Stimulated activated naive CD8-positive, alpha-beta T cell treated with anti-CD3 and anti-CD28 coated beads, Interleukin-15, Interleukin-2, amounts not matched to agents 100 ng/mL and 50 ng/mL, for 24 hours (primary cell): ENCODE results near the gene IL1RAPL1.

Experiments used
- H3K27ac Mint-ChIP-seq: one replicate; pipeline ENCODE4 v1.8.0; 2021; ENCODE audit warnings: mild to moderate bottlenecking, mixed read lengths
- H3K27me3 Mint-ChIP-seq: one replicate; pipeline ENCODE4 v1.8.0; 2021; ENCODE audit warnings: mixed read lengths
- H3K36me3 Mint-ChIP-seq: one replicate; pipeline ENCODE4 v1.8.0; 2021; ENCODE audit warnings: low read depth, mixed read lengths
- H3K4me1 Mint-ChIP-seq: one replicate; pipeline ENCODE4 v1.8.0; 2021; ENCODE audit warnings: low read depth, mixed read lengths
- H3K4me3 Mint-ChIP-seq: one replicate; pipeline ENCODE4 v1.8.0; 2021; ENCODE audit warnings: mild to moderate bottlenecking, mixed read lengths
- H3K9me3 Mint-ChIP-seq: one replicate; pipeline ENCODE4 v1.8.0; 2021; ENCODE audit warnings: mixed read lengths

IL1RAPL1 gene

DNA sequence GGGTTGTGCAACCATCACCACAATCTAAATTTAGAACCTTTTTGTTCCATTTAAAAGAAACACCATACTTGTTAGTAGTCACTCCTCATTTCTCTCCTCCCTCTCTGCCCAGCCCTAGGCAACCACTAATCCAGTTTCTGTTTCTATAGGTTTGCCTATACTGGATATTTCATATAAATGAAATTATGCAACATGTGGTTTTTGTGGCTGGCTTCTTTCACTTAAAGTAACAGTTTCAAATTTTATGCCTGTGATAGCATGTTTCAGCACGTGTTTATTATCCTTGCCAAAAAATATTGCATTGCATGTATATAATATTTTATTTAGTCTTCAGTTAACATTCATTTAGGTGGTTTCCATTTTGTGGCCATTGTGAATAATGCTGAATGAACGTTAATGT lies 437.6 kb downstream of the IL1RAPL1 start:
- no peaks in the 10 kb centered on the region for H3K4me1 Mint-ChIP-seq
- H3K9me3 Mint-ChIP-seq = peaks cover 3% of the 10 kb centered on the region
- H3K27me3 Mint-ChIP-seq = no peaks in the 10 kb centered on the region
- H3K36me3 Mint-ChIP-seq = no peaks in the 10 kb centered on the region
- no peak overlapping the region for H3K27ac Mint-ChIP-seq
- H3K4me3 Mint-ChIP-seq = no peak overlapping the region

DNA sequence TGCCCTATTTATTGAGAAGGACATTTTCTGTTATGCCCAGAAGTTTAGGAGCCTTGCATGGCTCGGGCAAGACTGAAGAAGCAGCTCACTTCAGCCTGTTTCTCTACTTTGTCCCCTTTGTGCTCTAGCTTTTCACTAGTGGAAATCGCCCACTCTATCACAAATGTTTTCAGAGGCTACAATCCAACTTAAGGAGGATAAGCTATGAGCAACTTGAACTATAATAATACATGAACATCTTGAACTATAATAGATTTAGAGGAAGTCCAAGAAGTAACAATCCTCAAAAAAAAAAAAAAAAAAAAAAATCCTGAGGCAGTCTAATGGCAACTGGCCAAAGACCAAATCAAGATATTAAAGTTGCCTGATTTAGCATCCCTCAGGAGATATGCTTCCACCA lies 452.3 kb downstream of the IL1RAPL1 start:
- H3K4me3 Mint-ChIP-seq = no peak overlapping the region
- H3K27ac Mint-ChIP-seq = no peak overlapping the region
- no peaks in the 10 kb centered on the region for H3K9me3 Mint-ChIP-seq
- no peaks in the 10 kb centered on the region for H3K4me1 Mint-ChIP-seq
- no peaks in the 10 kb centered on the region for H3K36me3 Mint-ChIP-seq
- no peaks in the 10 kb centered on the region for H3K27me3 Mint-ChIP-seq

DNA sequence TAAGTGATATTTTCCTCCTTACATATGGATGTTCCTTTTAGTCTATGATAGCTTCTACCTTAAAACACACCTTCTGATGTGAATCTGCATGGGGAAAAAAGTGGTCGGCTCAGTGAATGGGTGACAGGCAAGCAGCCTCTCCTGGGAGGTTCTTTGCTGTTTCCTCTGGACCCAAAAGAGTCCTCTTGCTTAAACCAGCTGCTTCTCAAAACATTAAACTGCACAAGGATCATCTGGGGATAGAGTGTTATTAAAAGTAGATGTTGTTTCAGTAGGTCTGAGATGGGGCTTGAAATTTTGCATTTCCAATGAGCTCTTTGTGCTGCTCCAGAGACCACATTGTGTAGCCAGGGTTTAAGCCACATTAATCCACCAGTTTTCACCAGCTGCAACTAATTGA lies 452.9 kb downstream of the IL1RAPL1 start:
- no peak overlapping the region for H3K4me3 Mint-ChIP-seq
- H3K27me3 Mint-ChIP-seq = no peaks in the 10 kb centered on the region
- no peaks in the 10 kb centered on the region for H3K36me3 Mint-ChIP-seq
- no peak overlapping the region for H3K27ac Mint-ChIP-seq
- no peaks in the 10 kb centered on the region for H3K9me3 Mint-ChIP-seq
- H3K4me1 Mint-ChIP-seq = no peaks in the 10 kb centered on the region

DNA sequence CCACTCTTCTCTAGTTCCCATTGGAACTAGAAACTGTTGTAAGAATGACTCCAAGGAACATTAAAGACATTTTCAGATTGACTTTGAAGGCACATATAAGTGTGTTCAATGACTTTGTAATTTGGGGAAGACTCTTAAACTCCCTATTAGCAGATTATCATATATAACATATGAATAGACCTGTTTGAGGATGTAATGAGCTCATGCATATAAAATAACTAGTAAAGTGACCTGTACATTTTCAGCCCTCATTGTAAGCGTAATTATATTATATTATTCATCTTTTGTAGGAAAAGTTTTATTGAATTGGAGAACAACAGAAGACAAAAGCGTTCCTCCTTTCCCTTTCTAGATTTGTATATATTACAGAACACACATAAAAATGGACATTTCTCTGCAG lies 455.1 kb downstream of the IL1RAPL1 start:
- Mint-ChIP-seq H3K27ac (no peak overlapping the region), H3K4me3 (no peak overlapping the region), H3K9me3 (no peaks in the 10 kb centered on the region), H3K36me3 (no peaks in the 10 kb centered on the region), H3K4me1 (no peaks in the 10 kb centered on the region), H3K27me3 (no peaks in the 10 kb centered on the region)

DNA sequence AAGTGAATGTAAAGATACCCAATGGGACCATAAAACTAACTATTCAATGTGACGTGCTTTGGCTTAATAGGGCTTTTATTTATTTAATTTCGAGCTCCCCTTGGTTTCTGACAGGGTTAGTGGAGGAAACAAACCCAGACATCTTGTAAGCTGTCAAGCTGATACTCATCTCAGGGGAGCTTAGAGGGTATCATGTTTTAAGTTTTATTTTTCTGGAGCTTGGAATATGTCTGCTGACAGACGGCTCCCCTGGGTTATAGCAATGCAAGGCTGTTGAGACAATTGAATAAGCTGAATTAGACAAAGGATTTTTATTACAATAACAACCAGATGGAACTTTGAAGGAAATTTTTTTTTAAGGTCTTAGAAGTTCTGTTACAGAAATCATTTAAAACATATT lies 456.5 kb downstream of the IL1RAPL1 start:
- Mint-ChIP-seq H3K27me3 (no peaks in the 10 kb centered on the region), H3K36me3 (no peaks in the 10 kb centered on the region), H3K4me3 (no peak overlapping the region), H3K9me3 (no peaks in the 10 kb centered on the region), H3K4me1 (no peaks in the 10 kb centered on the region), H3K27ac (no peak overlapping the region)

DNA sequence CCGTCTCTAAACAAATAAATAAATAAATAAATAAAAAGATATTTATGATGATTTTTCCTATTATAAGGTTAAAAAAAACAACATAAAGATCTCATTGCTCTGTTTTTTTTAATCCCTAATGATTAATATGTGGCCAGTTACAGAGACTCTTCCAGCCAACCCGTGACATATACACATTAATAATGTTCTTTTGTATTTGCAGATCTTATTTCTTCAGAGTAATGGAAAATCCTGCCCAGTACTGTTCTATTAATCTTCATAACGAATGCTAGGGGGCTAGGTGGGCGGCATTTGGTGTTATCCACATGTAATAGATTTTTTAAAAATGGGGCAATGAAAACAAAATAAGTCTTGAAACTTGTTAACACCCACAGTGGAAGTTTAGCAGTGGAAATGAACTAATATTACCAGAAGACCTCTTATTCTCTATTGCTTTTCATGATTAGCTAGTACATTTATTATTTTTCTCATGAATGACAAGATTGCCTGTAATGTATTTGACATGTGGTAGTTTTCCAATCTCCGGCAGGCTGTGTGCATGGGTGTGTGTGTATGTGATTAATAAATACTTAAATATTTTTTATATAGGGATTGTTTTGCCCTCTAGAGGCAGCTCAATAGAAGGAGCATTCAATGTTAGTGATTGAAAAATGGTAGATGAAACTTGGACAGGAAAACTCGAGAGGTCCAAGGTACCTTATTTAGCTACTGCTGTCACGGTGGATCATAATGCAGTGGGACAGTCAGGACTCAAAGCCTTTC lies 457.4 kb downstream of the IL1RAPL1 start:
- Mint-ChIP-seq H3K4me1 (no peaks in the 10 kb centered on the region), H3K27ac (no peak overlapping the region), H3K36me3 (no peaks in the 10 kb centered on the region), H3K27me3 (no peaks in the 10 kb centered on the region), H3K4me3 (no peak overlapping the region), H3K9me3 (no peaks in the 10 kb centered on the region)

DNA sequence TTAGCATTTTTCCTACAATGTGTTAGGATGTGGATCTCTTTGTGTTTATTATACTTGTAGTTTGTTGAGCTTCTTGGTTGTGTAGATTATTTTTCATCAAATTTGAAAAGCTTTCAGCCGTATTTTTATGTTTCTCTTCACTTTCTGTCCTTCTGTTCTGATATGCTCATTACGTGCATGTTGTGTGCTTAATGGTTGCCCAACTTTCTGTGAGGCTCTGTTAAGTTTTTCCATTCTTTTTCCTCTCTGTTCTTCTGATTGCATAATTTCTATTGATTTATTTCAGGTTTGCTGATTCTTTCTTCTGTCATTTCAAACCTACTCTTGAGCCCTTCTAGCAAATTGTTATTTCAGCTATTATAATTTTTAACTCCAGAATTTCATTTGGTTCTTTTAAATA lies 478.2 kb downstream of the IL1RAPL1 start:
- H3K9me3 Mint-ChIP-seq = peaks cover 4% of the 10 kb centered on the region
- no peaks in the 10 kb centered on the region for H3K4me1 Mint-ChIP-seq
- no peaks in the 10 kb centered on the region for H3K36me3 Mint-ChIP-seq
- no peaks in the 10 kb centered on the region for H3K27me3 Mint-ChIP-seq
- no peak overlapping the region for H3K4me3 Mint-ChIP-seq
- no peak overlapping the region for H3K27ac Mint-ChIP-seq

DNA sequence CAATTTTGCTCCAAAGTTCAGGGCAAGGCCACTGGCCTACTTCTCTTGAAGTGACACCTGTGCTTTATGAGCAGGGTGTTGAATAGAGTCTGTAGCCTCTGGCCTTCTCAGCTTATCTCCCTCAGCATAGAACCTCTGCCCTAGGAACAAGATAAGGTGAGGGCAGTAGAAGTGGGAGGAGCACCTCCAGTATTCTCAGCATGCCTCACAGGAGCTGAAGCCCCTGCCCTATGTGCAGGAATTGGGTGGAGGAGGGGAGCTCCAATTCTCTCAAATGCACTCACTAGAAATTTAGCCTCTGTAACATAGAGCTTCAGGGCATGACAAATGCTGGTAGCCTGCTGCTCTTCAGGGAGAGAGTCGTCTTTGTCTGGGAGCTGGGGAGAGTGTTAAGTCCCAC lies 479.3 kb downstream of the IL1RAPL1 start:
- no peaks in the 10 kb centered on the region for H3K4me1 Mint-ChIP-seq
- peaks cover 4% of the 10 kb centered on the region for H3K9me3 Mint-ChIP-seq
- H3K27ac Mint-ChIP-seq = no peak overlapping the region
- H3K36me3 Mint-ChIP-seq = no peaks in the 10 kb centered on the region
- H3K4me3 Mint-ChIP-seq = no peak overlapping the region
- no peaks in the 10 kb centered on the region for H3K27me3 Mint-ChIP-seq

DNA sequence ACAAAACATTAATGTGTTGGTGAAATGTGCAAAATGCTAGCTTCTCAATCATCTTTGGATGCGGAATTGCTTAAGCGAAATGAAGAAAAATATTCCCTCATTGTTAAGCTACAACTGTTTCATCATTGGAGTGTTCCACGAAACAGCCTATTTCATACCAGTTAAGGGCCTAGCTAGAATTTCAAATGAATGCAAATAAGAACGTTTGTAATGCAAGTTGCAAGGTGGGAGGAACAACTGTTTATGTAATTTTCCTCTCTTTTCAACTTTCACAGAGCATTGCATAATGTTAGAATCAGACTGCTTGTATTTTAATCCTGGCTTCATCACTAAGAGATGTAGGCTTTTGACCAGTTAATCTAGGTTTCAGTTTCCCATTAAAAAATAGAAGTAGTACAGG lies 480.1 kb downstream of the IL1RAPL1 start:
- H3K27me3 Mint-ChIP-seq = no peaks in the 10 kb centered on the region
- no peaks in the 10 kb centered on the region for H3K4me1 Mint-ChIP-seq
- H3K4me3 Mint-ChIP-seq = no peak overlapping the region
- H3K27ac Mint-ChIP-seq = no peak overlapping the region
- no peaks in the 10 kb centered on the region for H3K36me3 Mint-ChIP-seq
- peaks cover 4% of the 10 kb centered on the region for H3K9me3 Mint-ChIP-seq

DNA sequence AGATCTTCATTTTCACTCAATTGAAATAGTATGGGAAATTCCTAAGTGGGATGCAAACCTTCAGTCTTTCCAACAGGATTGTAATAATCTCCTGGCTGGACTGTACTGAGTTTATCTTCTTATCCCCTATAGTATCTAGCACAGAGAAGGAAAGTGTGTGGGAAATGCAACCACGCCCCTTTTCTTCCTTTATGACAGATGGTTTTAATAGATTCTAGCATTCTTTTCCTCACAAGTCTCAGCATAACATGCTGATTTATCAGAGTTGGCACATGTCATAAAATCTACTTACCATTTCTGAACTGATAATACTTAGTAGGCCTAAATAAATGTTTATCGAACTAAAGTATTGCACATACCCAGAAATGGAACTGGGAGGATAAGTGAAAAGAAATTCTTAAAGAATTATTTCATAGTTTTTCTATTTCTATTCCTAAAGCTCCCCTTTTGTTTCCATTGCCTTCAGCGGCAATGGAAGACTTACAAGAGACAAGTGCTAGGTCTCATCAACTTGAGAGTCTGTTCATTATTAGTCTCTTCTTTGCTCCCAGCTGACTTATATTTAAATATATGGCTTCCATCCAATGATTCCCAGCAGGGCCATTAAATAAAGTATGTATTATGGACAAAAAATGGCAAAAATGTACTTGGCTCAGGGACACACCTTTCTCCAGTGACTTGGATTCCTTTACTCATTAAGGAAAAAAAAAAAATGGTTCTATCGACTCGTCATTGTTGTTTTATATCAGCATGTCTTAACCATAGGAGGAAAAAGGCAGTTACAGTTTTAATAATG lies 484.5 kb downstream of the IL1RAPL1 start:
- Mint-ChIP-seq H3K4me1 (no peaks in the 10 kb centered on the region), H3K9me3 (peaks cover 9% of the 10 kb centered on the region), H3K27me3 (no peaks in the 10 kb centered on the region), H3K36me3 (no peaks in the 10 kb centered on the region), H3K4me3 (no peak overlapping the region), H3K27ac (no peak overlapping the region)

DNA sequence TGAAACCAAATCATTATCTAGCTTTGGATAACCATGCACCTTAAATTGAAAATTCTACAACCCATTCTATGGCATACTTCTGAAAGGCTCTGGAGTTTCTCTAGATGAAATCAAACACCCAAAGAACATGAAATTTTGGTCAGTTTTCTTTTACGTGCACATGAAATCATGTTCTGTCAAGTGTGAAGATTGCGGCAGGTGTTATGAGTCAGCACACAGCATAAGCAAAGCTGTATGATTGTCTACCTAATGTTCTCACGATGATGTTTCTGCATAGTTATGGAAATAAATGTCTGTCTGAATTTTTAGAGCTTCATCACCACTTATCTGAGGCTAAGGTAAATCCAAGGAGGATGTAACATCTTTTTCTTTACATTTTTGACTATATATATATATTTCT lies 495.3 kb downstream of the IL1RAPL1 start:
- H3K27ac Mint-ChIP-seq = no peak overlapping the region
- no peaks in the 10 kb centered on the region for H3K27me3 Mint-ChIP-seq
- H3K4me1 Mint-ChIP-seq = no peaks in the 10 kb centered on the region
- no peak overlapping the region for H3K4me3 Mint-ChIP-seq
- H3K9me3 Mint-ChIP-seq = peaks cover 4% of the 10 kb centered on the region
- H3K36me3 Mint-ChIP-seq = no peaks in the 10 kb centered on the region

DNA sequence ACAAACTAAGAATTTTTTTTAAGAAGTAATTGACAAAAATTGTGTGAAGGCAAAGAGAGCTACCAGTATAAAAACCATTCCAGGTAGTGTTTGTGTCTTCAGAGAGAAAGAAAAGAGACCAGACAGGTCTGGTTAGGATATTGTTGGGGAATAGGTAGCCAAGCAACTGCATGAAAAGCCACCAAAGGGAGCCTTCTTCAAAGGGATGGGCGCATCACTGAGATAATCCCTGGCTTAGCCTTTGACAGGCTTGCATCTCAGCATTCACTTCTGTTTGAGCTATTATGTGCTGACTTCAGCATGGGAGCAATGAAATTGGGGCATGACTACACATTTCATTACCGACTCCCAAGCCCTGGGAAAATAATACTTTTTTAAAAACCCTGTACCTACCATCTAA lies 496.6 kb downstream of the IL1RAPL1 start:
- Mint-ChIP-seq H3K9me3 (peaks cover 4% of the 10 kb centered on the region), H3K27me3 (no peaks in the 10 kb centered on the region), H3K27ac (no peak overlapping the region), H3K4me3 (no peak overlapping the region), H3K4me1 (no peaks in the 10 kb centered on the region), H3K36me3 (no peaks in the 10 kb centered on the region)

DNA sequence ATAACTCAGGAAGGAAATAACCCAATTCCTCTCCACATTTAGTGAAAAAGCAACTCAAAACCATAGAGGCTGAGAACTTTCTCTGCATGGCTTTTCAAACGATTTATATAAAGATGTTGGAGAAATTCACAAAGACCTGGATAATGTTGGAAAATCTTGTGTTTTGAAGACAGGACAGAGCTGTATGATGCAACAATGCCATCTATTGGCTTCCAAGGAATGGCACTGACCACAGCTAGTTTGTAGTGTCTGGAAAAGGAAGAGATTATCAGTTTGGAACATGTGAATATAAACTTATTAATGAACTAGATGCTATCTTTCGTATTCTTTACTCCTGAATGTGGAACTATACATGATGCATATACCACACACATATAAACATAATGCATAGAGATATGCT lies 503.6 kb downstream of the IL1RAPL1 start:
- Mint-ChIP-seq H3K4me3 (no peak overlapping the region), H3K9me3 (no peaks in the 10 kb centered on the region), H3K27ac (no peak overlapping the region), H3K27me3 (no peaks in the 10 kb centered on the region), H3K36me3 (no peaks in the 10 kb centered on the region), H3K4me1 (no peaks in the 10 kb centered on the region)

DNA sequence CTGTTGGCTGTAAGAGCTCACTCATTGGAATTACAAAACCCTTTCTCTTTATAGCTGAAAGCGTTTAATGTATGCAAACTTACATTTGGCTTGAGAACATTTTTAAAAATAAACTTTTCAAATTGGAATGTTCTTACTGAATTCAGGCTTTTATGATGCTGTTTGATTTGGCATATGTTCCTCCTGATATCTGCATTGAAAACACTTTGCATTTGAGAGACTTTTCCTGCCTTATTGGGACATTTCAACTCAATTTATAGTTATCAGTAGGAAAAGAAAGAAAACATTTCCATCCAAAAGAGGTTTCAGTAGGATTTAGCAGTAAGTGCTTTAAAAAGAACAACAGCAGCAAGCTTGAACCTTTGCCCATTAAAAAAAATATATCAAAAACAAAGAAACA lies 520.0 kb downstream of the IL1RAPL1 start:
- H3K27me3 Mint-ChIP-seq = no peaks in the 10 kb centered on the region
- no peaks in the 10 kb centered on the region for H3K4me1 Mint-ChIP-seq
- H3K27ac Mint-ChIP-seq = no peak overlapping the region
- H3K36me3 Mint-ChIP-seq = no peaks in the 10 kb centered on the region
- H3K9me3 Mint-ChIP-seq = peaks cover 4% of the 10 kb centered on the region
- no peak overlapping the region for H3K4me3 Mint-ChIP-seq

DNA sequence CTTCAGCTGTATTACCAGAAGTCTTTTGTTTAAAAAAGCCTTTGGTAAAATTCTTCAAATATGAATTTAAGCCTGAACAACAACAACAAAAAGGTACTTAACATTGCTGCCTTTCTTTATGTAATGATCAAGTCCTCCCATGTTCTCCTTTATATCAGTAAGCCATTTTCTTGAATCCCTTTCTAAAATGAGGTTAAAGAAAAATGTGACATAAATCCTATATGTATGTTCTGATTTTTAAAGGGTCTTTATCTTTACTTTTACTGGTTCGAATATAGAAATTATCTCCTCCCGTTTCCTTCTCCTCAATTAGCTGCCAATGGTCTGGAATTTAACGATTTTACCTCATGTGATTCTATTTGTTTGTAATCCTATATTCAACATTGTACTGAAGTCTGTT lies 522.8 kb downstream of the IL1RAPL1 start:
- Mint-ChIP-seq H3K27me3 (no peaks in the 10 kb centered on the region), H3K36me3 (no peaks in the 10 kb centered on the region), H3K9me3 (peaks cover 4% of the 10 kb centered on the region), H3K4me3 (no peak overlapping the region), H3K4me1 (no peaks in the 10 kb centered on the region), H3K27ac (no peak overlapping the region)

DNA sequence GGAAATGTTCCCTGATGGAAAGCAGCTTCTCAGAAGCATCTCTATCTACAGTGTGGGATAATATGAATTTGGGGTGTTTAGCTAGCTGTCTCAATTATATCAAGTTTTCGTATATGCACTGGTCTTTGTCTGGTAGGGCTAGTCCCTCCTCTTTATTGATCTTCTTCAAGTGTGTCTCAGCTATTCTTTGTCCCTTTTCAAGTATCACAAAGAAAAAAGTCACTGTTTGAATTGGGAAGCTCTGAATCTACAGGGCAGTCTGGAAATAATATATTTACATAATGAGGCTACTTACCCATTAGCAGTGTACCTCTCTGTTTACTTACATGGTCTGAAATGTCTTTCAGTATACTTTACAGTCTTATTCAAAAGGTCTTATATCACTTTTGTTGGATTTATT lies 526.0 kb downstream of the IL1RAPL1 start:
- Mint-ChIP-seq H3K4me3 (no peak overlapping the region), H3K4me1 (no peaks in the 10 kb centered on the region)

More for the DNA sequence above, 526.0 kb downstream of the IL1RAPL1 start:
- H3K27me3 Mint-ChIP-seq = no peaks in the 10 kb centered on the region
- H3K36me3 Mint-ChIP-seq = no peaks in the 10 kb centered on the region
- H3K27ac Mint-ChIP-seq = no peak overlapping the region
- H3K9me3 Mint-ChIP-seq = peaks cover 9% of the 10 kb centered on the region
